HUES48 (cell line): ENCODE results near the gene YWHAG.
"Not testable (repeated sequence)": the region's sequence is repeated elsewhere in the genome, so short reads cannot be mapped to it uniquely, and the experiment has no call there.

ENCODE experiments used
- H3K27ac ChIP-seq: one replicate; pipeline ENCODE4 v1.7.0; 2013; ENCODE audit warnings: low read depth, low read length, inconsistent platforms
- H3K27me3 ChIP-seq: 2 replicates; pipeline ENCODE4 v1.6.1; 2013; ENCODE audit warnings: mild to moderate bottlenecking, low read length; ENCODE audit not compliant: control insufficient read depth, insufficient read depth
- H3K36me3 ChIP-seq: 2 replicates; pipeline ENCODE4 v1.6.1; 2013; ENCODE audit warnings: low read length; ENCODE audit not compliant: control insufficient read depth, insufficient read depth
- H3K4me1 ChIP-seq: 2 replicates; pipeline ENCODE4 v1.6.1; 2013; ENCODE audit warnings: mild to moderate bottlenecking, low read length; ENCODE audit not compliant: control insufficient read depth, insufficient read depth
- H3K4me3 ChIP-seq: 2 replicates; pipeline ENCODE4 v1.5.1; 2013; ENCODE audit warnings: mild to moderate bottlenecking, low read depth, low read length
- H3K9ac ChIP-seq: 2 replicates; pipeline ENCODE4 v1.6.1; 2013; ENCODE audit warnings: mild to moderate bottlenecking, low read depth, low read length, moderate library complexity
- H3K9me3 ChIP-seq: 2 replicates; pipeline ENCODE4 v1.6.1; 2013; ENCODE audit warnings: low read length; ENCODE audit not compliant: control insufficient read depth, insufficient read depth

The YWHAG gene

GRCh38 chr7:76395605-76395964 lies 36.8 kb upstream of the YWHAG start:
- H3K36me3 ChIP-seq, H3K4me3 ChIP-seq, H3K9me3 ChIP-seq, H3K27ac ChIP-seq, H3K4me1 ChIP-seq, H3K9ac ChIP-seq, H3K27me3 ChIP-seq: not testable (repeated sequence)

DNA sequence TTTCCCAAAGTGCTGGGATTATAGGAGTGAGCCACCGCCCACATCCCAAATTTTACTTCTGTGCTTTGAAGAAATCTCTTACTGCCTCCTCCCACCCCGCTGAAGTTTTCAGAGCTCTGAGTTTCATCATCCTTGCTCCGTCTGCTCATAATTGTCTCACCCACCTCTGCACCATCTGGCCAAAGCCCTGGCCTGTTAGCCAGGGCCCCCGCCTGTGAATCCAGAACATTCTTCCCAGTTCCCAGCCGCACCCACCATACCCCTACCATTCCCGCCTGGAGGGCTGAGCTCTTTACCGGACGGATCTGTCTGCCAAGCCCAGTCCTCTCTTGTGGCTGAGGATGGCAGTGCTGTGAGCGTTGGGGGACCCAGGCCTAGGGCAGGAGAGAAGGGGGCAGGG lies 36.2 kb upstream of the YWHAG start:
- no peak overlapping the region for H3K27ac ChIP-seq
- H3K4me1 ChIP-seq: peaks cover 3% of the 10 kb centered on the region; the same call in 1 of the 2 replicates
- H3K9me3 ChIP-seq: no peaks in the 10 kb centered on the region
- no peaks in the 10 kb centered on the region; the same call in 1 of the 2 replicates for H3K27me3 ChIP-seq
- no peak overlapping the region for H3K9ac ChIP-seq
- H3K4me3 ChIP-seq: no peak overlapping the region
- no peaks in the 10 kb centered on the region for H3K36me3 ChIP-seq

DNA sequence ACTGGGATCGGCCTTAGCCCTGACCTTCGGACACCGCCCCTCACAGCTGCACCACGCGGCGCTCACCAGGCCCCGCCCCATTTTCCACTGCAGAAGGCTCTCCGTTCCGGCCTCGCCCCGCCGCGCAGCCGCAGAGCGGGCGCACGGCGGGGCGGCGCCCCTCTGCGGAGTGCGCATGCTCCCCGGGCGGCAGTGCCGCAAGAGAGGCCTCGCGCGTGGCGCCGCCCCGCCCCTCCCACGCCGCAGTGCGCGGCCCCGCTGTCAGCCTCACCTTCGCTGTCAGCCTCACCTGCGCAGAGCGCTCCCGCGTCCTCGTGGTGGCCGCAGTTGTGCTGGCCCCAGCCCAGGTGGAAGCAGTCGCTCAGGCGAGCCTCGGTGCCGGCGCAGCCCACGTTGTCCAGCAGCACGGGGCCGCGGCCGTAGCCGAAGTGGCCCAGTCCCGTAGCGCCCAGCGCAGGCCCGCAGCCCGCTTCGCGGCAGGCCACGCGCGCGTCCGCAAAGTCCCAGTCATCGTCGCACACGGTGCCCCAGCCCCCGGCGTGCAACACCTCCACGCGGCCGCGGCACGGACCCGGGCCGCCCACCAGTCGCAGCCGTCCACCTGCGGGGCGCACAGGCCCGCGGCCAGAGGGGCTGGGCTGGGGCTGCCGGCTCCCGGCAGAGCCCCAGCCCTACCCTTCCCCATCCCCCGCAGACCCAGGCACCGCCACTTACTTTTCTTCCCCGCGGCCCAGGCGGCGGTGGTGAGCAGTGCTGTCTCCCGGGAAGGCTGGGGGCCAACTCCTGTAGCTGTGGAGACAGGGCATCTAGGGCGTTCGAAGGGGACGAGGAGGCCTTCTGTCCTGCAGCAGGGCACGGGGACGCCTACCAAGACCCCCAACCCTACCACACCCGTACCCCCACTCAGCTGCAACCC lies 34.6 kb upstream of the YWHAG start:
- no peaks in the 10 kb centered on the region for H3K9me3 ChIP-seq
- peaks cover 3% of the 10 kb centered on the region; the same call in 1 of the 2 replicates for H3K4me1 ChIP-seq
- peak overlapping the region; percentile 73 for H3K9ac ChIP-seq
- H3K27me3 ChIP-seq: no peaks in the 10 kb centered on the region; the same call in 1 of the 2 replicates
- H3K4me3 ChIP-seq: peak overlapping the region; percentile 78
- H3K27ac ChIP-seq: peak overlapping the region; percentile 61
- H3K36me3 ChIP-seq: no peaks in the 10 kb centered on the region

- H3K4me3 ChIP-seq: peak overlapping the region; percentile 78
- H3K9me3 ChIP-seq: no peaks in the 10 kb centered on the region
- H3K4me1 ChIP-seq: peaks cover 3% of the 10 kb centered on the region; the same call in 1 of the 2 replicates
- H3K27me3 ChIP-seq: no peaks in the 10 kb centered on the region
- no peak overlapping the region for H3K9ac ChIP-seq
- H3K27ac ChIP-seq: no peak overlapping the region
- no peaks in the 10 kb centered on the region for H3K36me3 ChIP-seq
Observed at GRCh38 chr7:76392531-76393115, 33.8 kb upstream of the YWHAG start.

GRCh38 chr7:76390092-76390491 lies 31.3 kb upstream of the YWHAG start:
- H3K27ac ChIP-seq: no peak overlapping the region
- no peak overlapping the region for H3K9ac ChIP-seq
- H3K27me3 ChIP-seq: no peaks in the 10 kb centered on the region
- H3K4me3 ChIP-seq: no peak overlapping the region
- H3K4me1 ChIP-seq: no peaks in the 10 kb centered on the region
- no peaks in the 10 kb centered on the region for H3K9me3 ChIP-seq
- H3K36me3 ChIP-seq: no peaks in the 10 kb centered on the region

GRCh38 chr7:76387789-76388188 lies 29.0 kb upstream of the YWHAG start:
- not testable (repeated sequence) for H3K36me3 ChIP-seq, H3K27me3 ChIP-seq, H3K9ac ChIP-seq, H3K4me1 ChIP-seq, H3K4me3 ChIP-seq, H3K27ac ChIP-seq, H3K9me3 ChIP-seq

- no peak overlapping the region for H3K4me3 ChIP-seq
- H3K27ac ChIP-seq: no peak overlapping the region
- no peak overlapping the region for H3K9ac ChIP-seq
- H3K9me3 ChIP-seq: no peaks in the 10 kb centered on the region
- H3K4me1 ChIP-seq: no peaks in the 10 kb centered on the region
- H3K27me3 ChIP-seq: no peaks in the 10 kb centered on the region
- H3K36me3 ChIP-seq: no peaks in the 10 kb centered on the region
Observed at GRCh38 chr7:76386691-76387260, 28.0 kb upstream of the YWHAG start.

GRCh38 chr7:76383089-76383944 lies 24.5 kb upstream of the YWHAG start:
- no peak overlapping the region for H3K9ac ChIP-seq
- H3K4me1 ChIP-seq: peaks cover 4% of the 10 kb centered on the region
- no peak overlapping the region for H3K27ac ChIP-seq
- H3K4me3 ChIP-seq: no peak overlapping the region
- no peaks in the 10 kb centered on the region for H3K9me3 ChIP-seq
- no peaks in the 10 kb centered on the region for H3K36me3 ChIP-seq
- H3K27me3 ChIP-seq: no peaks in the 10 kb centered on the region

DNA sequence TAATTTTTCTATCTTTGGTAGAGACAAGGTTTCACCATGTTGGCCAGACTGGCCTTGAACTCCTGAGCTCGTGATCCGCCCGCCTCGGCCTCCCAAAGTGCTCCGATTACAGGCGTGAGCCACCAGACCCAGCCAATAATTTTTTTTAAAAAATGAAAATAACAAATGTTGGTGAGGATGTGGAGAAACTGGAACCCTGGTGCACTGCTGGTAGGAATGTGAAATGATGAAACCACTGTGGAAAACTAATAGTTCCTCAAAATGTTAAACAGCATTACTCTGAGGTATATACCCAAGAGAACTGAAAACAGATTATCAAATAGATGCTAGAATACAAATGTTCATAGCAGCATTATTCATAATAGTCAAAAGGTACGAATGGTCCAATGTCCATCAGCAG lies 23.0 kb upstream of the YWHAG start:
- Histone ChIP-seq H3K36me3 (no peaks in the 10 kb centered on the region), H3K9ac (no peak overlapping the region), H3K4me1 (peaks cover 4% of the 10 kb centered on the region), H3K9me3 (no peaks in the 10 kb centered on the region), H3K4me3 (no peak overlapping the region), H3K27ac (no peak overlapping the region), H3K27me3 (no peaks in the 10 kb centered on the region)

DNA sequence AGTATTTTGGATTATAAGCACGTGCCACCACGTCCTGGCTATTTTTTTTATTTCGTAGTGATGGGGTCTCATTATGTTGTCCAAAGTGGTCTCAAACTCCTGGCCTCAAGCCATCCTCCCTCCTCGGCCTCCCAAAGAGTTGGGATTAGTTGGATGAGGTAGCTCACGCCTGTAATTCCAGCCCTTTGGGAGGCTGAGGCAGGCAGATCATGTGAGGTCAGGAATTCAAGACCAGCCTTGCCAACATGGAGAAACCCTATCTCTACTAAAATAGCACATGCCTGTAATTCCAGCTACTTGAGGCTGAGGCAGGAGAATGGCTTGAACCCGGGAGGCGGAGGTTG lies 21.8 kb upstream of the YWHAG start:
- Histone ChIP-seq H3K36me3 (no peaks in the 10 kb centered on the region), H3K9me3 (no peaks in the 10 kb centered on the region), H3K4me1 (peaks cover 4% of the 10 kb centered on the region), H3K27ac (peak overlapping the region; percentile 87), H3K9ac (peak overlapping the region; percentile 57), H3K4me3 (peak overlapping the region; percentile 64; the same call in 1 of the 2 replicates), H3K27me3 (no peaks in the 10 kb centered on the region)
